T-helper 1 cell treated with Interleukin-12 subunit alpha and Interleukin-12 subunit beta and Interleukin-4 antibody, amounts not matched to agents 30 μg/mL and 1 μg/mL, for 36 hours (primary cell): Measurements from ENCODE around the gene LIMS2.

Source experiments
- H3K27ac Mint-ChIP-seq: one replicate; pipeline ENCODE4 v1.8.0; 2021; ENCODE audit warnings: mild to moderate bottlenecking, mixed read lengths
- H3K27me3 Mint-ChIP-seq: one replicate; pipeline ENCODE4 v1.8.0; 2021; ENCODE audit warnings: low read depth, mixed read lengths
- H3K36me3 Mint-ChIP-seq: one replicate; pipeline ENCODE4 v1.8.0; 2021; ENCODE audit warnings: low read depth, mixed read lengths
- H3K4me1 Mint-ChIP-seq: one replicate; pipeline ENCODE4 v1.8.0; 2021; ENCODE audit warnings: low read depth, mixed read lengths
- H3K4me3 Mint-ChIP-seq: one replicate; pipeline ENCODE4 v1.8.0; 2021; ENCODE audit warnings: mild to moderate bottlenecking, moderate library complexity, mixed read lengths
- H3K9me3 Mint-ChIP-seq: one replicate; pipeline ENCODE4 v1.8.0; 2021; ENCODE audit warnings: mixed read lengths

Gene LIMS2

DNA sequence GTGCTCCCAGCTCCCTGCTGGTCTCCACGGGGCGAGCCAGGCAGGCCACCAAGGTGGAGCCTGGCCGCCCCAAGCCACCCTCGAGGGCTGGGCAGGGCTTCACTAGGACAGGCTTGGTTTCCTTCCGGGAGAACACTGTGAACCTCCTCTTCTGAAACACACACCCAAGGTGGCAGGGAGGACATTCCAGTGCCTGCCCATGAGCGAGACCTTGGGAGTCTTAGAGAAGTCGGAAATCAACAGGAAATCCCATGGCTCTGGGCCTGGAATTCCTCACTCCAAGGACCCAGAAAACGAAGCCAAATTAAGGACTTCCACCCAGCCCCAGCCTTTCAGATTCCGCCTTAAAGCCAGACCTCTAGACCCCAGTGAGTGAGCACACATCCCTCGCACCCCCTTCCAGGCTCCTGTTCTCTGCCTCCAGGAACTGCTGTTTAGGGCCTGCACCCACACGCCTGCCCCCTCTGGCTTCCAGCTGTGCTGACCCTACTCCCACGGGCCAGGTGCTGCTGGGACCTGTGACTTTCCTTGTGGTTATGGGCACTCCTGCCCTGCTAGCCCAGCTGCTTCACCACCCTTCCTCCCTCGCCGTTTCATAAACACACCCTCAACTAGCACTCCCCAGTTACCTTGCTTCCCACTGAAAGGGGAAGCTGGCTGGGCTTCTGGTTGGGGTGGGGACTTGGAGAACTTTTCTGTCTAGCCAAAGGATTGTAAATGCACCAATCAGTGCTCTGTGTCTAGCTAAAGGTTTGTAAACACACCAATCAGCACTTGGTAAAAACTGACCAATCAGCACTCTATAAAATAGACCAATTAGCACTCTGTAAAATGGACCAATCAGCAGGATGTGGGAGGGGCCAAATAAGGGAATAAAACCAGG, 15.7 kb downstream of the LIMS2 start:
- peaks cover 22% of the 10 kb centered on the region for H3K27me3 Mint-ChIP-seq
- no peak overlapping the region for H3K27ac Mint-ChIP-seq
- no peaks in the 10 kb centered on the region for H3K9me3 Mint-ChIP-seq
- H3K36me3 Mint-ChIP-seq, result no peaks in the 10 kb centered on the region
- H3K4me3 Mint-ChIP-seq, result no peak overlapping the region
- no peaks in the 10 kb centered on the region for H3K4me1 Mint-ChIP-seq

- no peak overlapping the region for H3K27ac Mint-ChIP-seq
- no peaks in the 10 kb centered on the region for H3K4me1 Mint-ChIP-seq
- no peaks in the 10 kb centered on the region for H3K9me3 Mint-ChIP-seq
- peaks cover 18% of the 10 kb centered on the region for H3K27me3 Mint-ChIP-seq
- no peak overlapping the region for H3K4me3 Mint-ChIP-seq
- no peaks in the 10 kb centered on the region for H3K36me3 Mint-ChIP-seq
Observed at GRCh38 chr2:127658641-127659407, 16.5 kb downstream of the LIMS2 start.

DNA sequence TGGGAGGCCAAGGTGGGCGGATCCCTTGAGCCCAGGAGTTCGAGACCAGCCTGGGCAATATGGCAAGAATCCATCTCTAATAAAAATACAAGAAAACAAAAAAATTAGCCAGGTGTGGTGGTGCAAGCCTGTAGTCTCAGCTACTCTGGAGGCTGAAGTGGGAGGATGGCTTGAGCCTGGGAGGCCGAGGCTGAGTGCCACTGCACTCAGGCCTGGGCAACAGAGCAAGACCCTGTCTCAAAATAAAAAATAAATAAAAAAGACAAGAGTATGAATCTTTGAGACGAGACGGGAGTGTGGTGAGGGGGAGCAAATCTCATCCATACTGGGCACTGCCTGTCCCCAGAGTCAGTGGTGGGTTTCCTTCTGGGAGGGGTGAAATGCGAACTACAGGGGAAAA, 17.2 kb downstream of the LIMS2 start:
- peaks cover 12% of the 10 kb centered on the region for H3K27me3 Mint-ChIP-seq
- no peak overlapping the region for H3K27ac Mint-ChIP-seq
- no peaks in the 10 kb centered on the region for H3K9me3 Mint-ChIP-seq
- H3K4me1 Mint-ChIP-seq, result no peaks in the 10 kb centered on the region
- no peaks in the 10 kb centered on the region for H3K36me3 Mint-ChIP-seq
- H3K4me3 Mint-ChIP-seq, result no peak overlapping the region

GRCh38 chr2:127657232-127657595, 18.1 kb downstream of the LIMS2 start:
- Mint-ChIP-seq H3K9me3 (no peaks in the 10 kb centered on the region), H3K4me3 (no peak overlapping the region), H3K27me3 (peaks cover 9% of the 10 kb centered on the region), H3K27ac (no peak overlapping the region), H3K36me3 (no peaks in the 10 kb centered on the region), H3K4me1 (no peaks in the 10 kb centered on the region)

DNA sequence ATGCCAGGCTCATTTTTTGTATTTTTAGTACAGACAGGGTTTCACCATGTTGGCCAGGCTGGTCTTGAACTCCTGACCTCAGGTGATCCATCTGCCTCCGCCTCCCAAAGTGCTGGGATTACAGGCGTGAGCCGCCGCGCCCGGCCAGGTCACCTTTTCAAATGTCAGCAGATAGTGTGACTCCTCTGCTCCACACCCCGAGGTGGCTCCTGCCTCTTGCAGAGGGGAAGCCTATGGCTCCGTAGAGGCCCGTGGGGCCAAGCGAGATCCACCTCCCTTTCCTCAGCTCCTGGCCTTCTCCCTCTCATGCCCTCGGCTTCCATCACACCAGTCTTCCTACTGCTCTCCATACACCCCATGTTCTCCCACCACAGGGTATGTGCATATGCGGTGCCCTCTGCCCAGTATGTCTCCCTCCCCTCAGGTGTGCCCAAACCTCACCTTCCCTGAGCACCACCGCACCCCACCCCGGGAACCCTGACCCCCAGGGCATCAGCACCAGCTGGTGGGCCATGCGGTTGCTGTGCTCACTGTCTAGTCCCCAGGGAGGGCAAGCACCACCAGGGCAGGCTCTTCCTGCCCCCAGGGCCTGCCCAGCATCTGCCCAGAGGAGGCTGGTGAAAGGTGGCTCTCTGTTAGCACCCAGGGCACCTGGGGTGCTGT, 18.6 kb downstream of the LIMS2 start:
- Mint-ChIP-seq H3K27ac (no peak overlapping the region), H3K4me1 (no peaks in the 10 kb centered on the region), H3K4me3 (no peak overlapping the region), H3K36me3 (no peaks in the 10 kb centered on the region), H3K27me3 (peaks cover 6% of the 10 kb centered on the region), H3K9me3 (no peaks in the 10 kb centered on the region)

- Mint-ChIP-seq H3K4me3 (no peak overlapping the region), H3K27me3 (no peaks in the 10 kb centered on the region), H3K4me1 (no peaks in the 10 kb centered on the region), H3K27ac (no peak overlapping the region), H3K9me3 (no peaks in the 10 kb centered on the region), H3K36me3 (no peaks in the 10 kb centered on the region)
Observed at GRCh38 chr2:127655209-127656073, 19.9 kb downstream of the LIMS2 start.

- Mint-ChIP-seq H3K27ac (no peak overlapping the region), H3K4me1 (peaks cover under 1% of the 10 kb centered on the region), H3K27me3 (no peaks in the 10 kb centered on the region), H3K4me3 (no peak overlapping the region), H3K36me3 (no peaks in the 10 kb centered on the region), H3K9me3 (no peaks in the 10 kb centered on the region)
Observed at GRCh38 chr2:127654838-127655175, 20.5 kb downstream of the LIMS2 start.

GRCh38 chr2:127654084-127654837, 21.1 kb downstream of the LIMS2 start:
- Mint-ChIP-seq H3K36me3 (no peaks in the 10 kb centered on the region), H3K9me3 (no peaks in the 10 kb centered on the region), H3K4me1 (peaks cover 4% of the 10 kb centered on the region), H3K4me3 (no peak overlapping the region), H3K27me3 (no peaks in the 10 kb centered on the region), H3K27ac (no peak overlapping the region)

- H3K4me3 Mint-ChIP-seq, result no peak overlapping the region
- no peaks in the 10 kb centered on the region for H3K27me3 Mint-ChIP-seq
- no peaks in the 10 kb centered on the region for H3K9me3 Mint-ChIP-seq
- no peak overlapping the region for H3K27ac Mint-ChIP-seq
- no peaks in the 10 kb centered on the region for H3K36me3 Mint-ChIP-seq
- H3K4me1 Mint-ChIP-seq, result peaks cover 5% of the 10 kb centered on the region
Observed at GRCh38 chr2:127653421-127654083, 21.8 kb downstream of the LIMS2 start.

DNA sequence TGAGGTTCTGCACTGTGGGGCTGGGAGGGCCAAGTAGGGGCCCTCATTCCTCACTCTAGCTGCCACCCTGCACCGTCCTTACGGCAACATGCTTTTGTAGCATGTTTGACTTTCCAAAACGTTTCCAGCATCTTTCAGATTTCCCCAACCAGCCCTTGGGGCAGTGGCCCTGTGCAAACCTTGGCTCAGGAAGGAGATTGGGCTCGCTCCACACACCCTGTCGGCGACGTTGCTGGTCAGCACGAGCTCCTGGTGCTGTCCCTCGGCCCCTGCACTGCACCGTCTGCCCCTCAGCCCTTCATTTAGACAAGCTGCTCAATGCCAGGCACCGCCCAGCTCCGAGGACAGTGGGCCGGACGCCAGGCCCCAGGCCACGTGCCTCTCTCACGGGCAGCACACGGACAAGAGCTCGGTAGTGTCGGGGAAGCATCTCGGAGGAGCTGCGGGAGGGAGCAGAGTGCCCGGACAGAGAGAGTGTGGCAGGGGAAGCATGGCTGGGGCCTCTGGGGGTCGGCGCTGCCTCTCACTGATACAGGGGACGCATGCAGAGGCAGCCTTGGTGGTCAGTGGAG, 22.5 kb downstream of the LIMS2 start:
- Mint-ChIP-seq H3K9me3 (no peaks in the 10 kb centered on the region), H3K36me3 (no peaks in the 10 kb centered on the region), H3K4me1 (peaks cover 5% of the 10 kb centered on the region), H3K27me3 (no peaks in the 10 kb centered on the region), H3K27ac (no peak overlapping the region), H3K4me3 (no peak overlapping the region)

- no peaks in the 10 kb centered on the region for H3K36me3 Mint-ChIP-seq
- H3K27me3 Mint-ChIP-seq, result no peaks in the 10 kb centered on the region
- no peaks in the 10 kb centered on the region for H3K9me3 Mint-ChIP-seq
- H3K4me1 Mint-ChIP-seq, result peaks cover 5% of the 10 kb centered on the region
- H3K4me3 Mint-ChIP-seq, result no peak overlapping the region
- no peak overlapping the region for H3K27ac Mint-ChIP-seq
Observed at GRCh38 chr2:127651971-127652550, 23.3 kb downstream of the LIMS2 start.

- Mint-ChIP-seq H3K27me3 (no peaks in the 10 kb centered on the region), H3K4me1 (peaks cover 5% of the 10 kb centered on the region), H3K27ac (no peak overlapping the region), H3K9me3 (no peaks in the 10 kb centered on the region), H3K4me3 (no peak overlapping the region), H3K36me3 (no peaks in the 10 kb centered on the region)
Observed at GRCh38 chr2:127651381-127651809, 23.9 kb downstream of the LIMS2 start.
